Peyer's patch (tissue), 4 donors: ENCODE results near the gene ELMOD1.

ENCODE experiments used
- POLR2A ChIP-seq, 2 donors: fragments of 450-650 bp; IDR thresholded peaks; one replicate each; pipeline ENCODE4 v1.5.1; 2017; ENCODE audit warnings: antibody characterized with exemption in 2 of 2, mild to moderate bottlenecking in 2 of 2, moderate library complexity in 2 of 2
- TF ChIP-seq, protein P1 (sequence below), 6 experiments: fragments of 450-650 bp in 4 of 6; fragments of 200-600 bp in 2 of 6; sonication (generic) in 1 of 6; IDR thresholded peaks; one replicate each; pipeline ENCODE4 v1.5.1; 2017 to 2019; ENCODE audit warnings: antibody characterized with exemption in 6 of 6, mild to moderate bottlenecking in 3 of 6, moderate library complexity in 1 of 6

DNA sequence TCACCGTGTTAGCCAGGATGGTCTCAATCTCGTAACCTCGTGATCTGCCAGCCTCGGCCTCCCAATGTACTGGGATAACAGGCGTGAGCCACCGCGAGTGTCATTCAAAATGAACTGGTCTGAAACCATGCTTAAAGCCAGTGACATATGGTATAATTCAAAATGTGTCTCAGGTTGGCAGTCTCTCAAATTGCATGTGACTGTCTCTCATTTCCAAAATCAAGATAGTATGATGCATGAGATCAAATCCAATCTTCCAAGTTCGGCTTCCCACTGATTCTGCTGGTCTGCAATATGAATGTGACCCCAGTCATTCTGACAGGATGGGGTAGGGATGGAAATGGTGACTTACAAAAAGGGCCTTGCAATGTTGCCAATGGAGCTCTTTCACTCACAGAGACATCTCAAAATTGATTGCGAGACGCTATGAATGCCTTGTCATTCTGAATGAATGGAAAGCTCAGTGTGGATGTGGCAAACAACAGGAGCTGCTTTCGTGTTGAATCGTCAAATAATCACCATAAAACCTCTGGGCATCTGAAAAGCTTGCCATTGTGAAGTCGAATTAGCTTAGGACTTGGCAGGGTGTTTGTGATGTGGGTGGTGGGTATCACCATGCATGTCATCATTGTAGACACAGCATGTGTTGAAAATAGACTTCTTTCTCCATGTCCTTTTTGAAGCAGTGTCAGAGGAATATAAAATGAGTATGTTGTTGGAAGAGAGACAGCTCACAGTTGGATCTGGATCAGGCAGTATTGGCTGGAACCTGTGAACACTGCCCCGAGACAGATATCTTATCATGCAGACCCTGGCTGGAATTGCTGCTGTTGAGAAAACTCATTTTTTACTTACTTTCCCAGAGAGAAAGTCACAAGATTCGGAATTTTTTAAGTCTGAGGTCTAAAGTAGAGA lies 108.7 kb downstream of the ELMOD1 start:
- TF ChIP-seq POLR2A (IDR thresholded peaks at IDR 0.05) = no peak
- TF ChIP-seq, protein P1, sequence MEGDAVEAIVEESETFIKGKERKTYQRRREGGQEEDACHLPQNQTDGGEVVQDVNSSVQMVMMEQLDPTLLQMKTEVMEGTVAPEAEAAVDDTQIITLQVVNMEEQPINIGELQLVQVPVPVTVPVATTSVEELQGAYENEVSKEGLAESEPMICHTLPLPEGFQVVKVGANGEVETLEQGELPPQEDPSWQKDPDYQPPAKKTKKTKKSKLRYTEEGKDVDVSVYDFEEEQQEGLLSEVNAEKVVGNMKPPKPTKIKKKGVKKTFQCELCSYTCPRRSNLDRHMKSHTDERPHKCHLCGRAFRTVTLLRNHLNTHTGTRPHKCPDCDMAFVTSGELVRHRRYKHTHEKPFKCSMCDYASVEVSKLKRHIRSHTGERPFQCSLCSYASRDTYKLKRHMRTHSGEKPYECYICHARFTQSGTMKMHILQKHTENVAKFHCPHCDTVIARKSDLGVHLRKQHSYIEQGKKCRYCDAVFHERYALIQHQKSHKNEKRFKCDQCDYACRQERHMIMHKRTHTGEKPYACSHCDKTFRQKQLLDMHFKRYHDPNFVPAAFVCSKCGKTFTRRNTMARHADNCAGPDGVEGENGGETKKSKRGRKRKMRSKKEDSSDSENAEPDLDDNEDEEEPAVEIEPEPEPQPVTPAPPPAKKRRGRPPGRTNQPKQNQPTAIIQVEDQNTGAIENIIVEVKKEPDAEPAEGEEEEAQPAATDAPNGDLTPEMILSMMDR (IDR thresholded peaks at IDR 0.05) = no peak
